ENCODE data around the gene LEMD2. TPM values are rescaled to one million over a fixed set of nuclear protein-coding genes. Genes with fewer than 3 reads are reported as not detected.
A peak's percentile ranks its signal among the peaks of the same experiment; 100 is the strongest.

LEMD2 gene
- total and polyA plus RNA-seq, 11 donors, result 21.2 to 51.3 (median 25.9) TPM

GRCh38 chr6:33776186-33776585 lies 12.7 kb downstream of the LEMD2 start:
- no peak for TF ChIP-seq CTCF (IDR thresholded peaks at IDR 0.05)
- TF ChIP-seq POLR2A (IDR thresholded peaks at IDR 0.05), result no peak
- no peaks in the 10 kb centered on the region for H3K27me3 ChIP-seq
- ATAC-seq (no peak), DNase-seq (peak in 1 of 5 donors; percentile 9)
- no peak overlapping the region for H3K4me3 ChIP-seq
- H3K9me3 ChIP-seq, result no peaks in the 10 kb centered on the region
- peaks cover 7 to 94% (median 86%) of the 10 kb centered on the region in 9 donors for H3K36me3 ChIP-seq
- no peak overlapping the region for H3K27ac ChIP-seq
- peaks cover 4 to 34% (median 22%) of the 10 kb centered on the region in 12 donors for H3K4me1 ChIP-seq
- intact Hi-C loops (cut with DNase I), result no loop called here
- WGBS, 4 donors, result 87 to 95% (median 92%) methylated on average over 4 of the region's 4 CpGs

- Histone ChIP-seq H3K27ac (no peak overlapping the region), H3K4me1 (peaks cover 0 to 35% (median 25%) of the 10 kb centered on the region in 12 donors), H3K27me3 (no peaks in the 10 kb centered on the region), H3K36me3 (peaks cover 7 to 79% (median 73%) of the 10 kb centered on the region in 9 donors), H3K4me3 (no peak overlapping the region), H3K9me3 (no peaks in the 10 kb centered on the region)
- DNase-seq, result peak in 1 of 5 donors; percentile 12
- intact Hi-C loops (cut with DNase I), result loop anchor here in 4 of 10 donors (5.0 kb wide), 3 partner anchors 38 to 378 kb away; no protein-coding TSS in a partner anchor
- TF ChIP-seq CTCF (IDR thresholded peaks at IDR 0.05), result no peak
- no peak for TF ChIP-seq POLR2A (IDR thresholded peaks at IDR 0.05)
- WGBS, 4 donors, result 94 to 98% (median 97%) methylated on average over 3 of the region's 3 CpGs
- no peak for ATAC-seq
These were observed 14.2 kb downstream of the LEMD2 start for GRCh38 chr6:33774774-33775173.

- H3K27ac ChIP-seq, result no peak overlapping the region
- peaks cover 0 to 37% (median 27%) of the 10 kb centered on the region in 12 donors for H3K4me1 ChIP-seq
- DNase-seq (peak in 1 of 5 donors; percentile 13), ATAC-seq (no peak)
- intact Hi-C loops (cut with DNase I), result loop anchor here in 7 of 10 donors (2.0 to 5.0 kb wide), 4 partner anchors 39 to 379 kb away; no protein-coding TSS in a partner anchor
- 78 to 93% (median 83%) methylated on average over 6 of the region's 6 CpGs for WGBS, 4 donors
- peaks cover 7 to 62% (median 55%) of the 10 kb centered on the region in 9 donors for H3K36me3 ChIP-seq
- no peaks in the 10 kb centered on the region for H3K9me3 ChIP-seq
- no peak overlapping the region for H3K4me3 ChIP-seq
- H3K27me3 ChIP-seq, result no peaks in the 10 kb centered on the region
- TF ChIP-seq CTCF (IDR thresholded peaks at IDR 0.05) (no peak), POLR2A (IDR thresholded peaks at IDR 0.05) (no peak)
These were observed 15.9 kb downstream of the LEMD2 start for GRCh38 chr6:33772902-33773472.

GRCh38 chr6:33772082-33772830 lies 16.7 kb downstream of the LEMD2 start:
- DNase-seq (peak in 1 of 5 donors; percentile 60), ATAC-seq (peak in 1 of 4 donors; percentile 10)
- intact Hi-C loops (cut with DNase I), result loop anchor here in 7 of 10 donors (2.0 to 5.0 kb wide), 4 partner anchors 40 to 380 kb away; no protein-coding TSS in a partner anchor
- no peak for TF ChIP-seq CTCF (IDR thresholded peaks at IDR 0.05)
- TF ChIP-seq POLR2A (IDR thresholded peaks at IDR 0.05), result no peak
- H3K9me3 ChIP-seq, result peaks cover 0 to under 1% (median 0%) of the 10 kb centered on the region in 12 donors
- peaks cover 7 to 54% (median 48%) of the 10 kb centered on the region in 9 donors for H3K36me3 ChIP-seq
- H3K4me1 ChIP-seq, result peaks cover 0 to 37% (median 27%) of the 10 kb centered on the region in 12 donors
- H3K27ac ChIP-seq, result peak overlapping the region in 10 of 12 donors; percentile 2 to 74 (median 44)
- WGBS, 4 donors, result 73 to 78% (median 75%) methylated on average over 22 to 24 of the region's 24 CpGs
- H3K27me3 ChIP-seq, result no peaks in the 10 kb centered on the region
- peak overlapping the region in 2 of 12 donors; percentile 11 to 24 for H3K4me3 ChIP-seq

Measured in heart left ventricle (tissue), 16 donors.